OCI-LY3 (cell line): ENCODE data around the gene ENHO.

ENCODE experiments used
- H2AFZ ChIP-seq: fragments of 200-600, 300-600 bp; shearing (Covaris generic); 2 replicates; pipeline ENCODE4 v1.6.0; 2014; ENCODE audit warnings: antibody characterized with exemption, low read depth, low read length
- H3K27ac ChIP-seq: fragments of 200-600, 300-600 bp; sonication (generic); 2 replicates; pipeline ENCODE4 v1.5.1; 2014; ENCODE audit warnings: mild to moderate bottlenecking, low read length, moderate library complexity, mixed read lengths
- H3K27me3 ChIP-seq: fragments of 200-600, 300-600 bp; sonication (generic); 2 replicates; pipeline ENCODE4 v1.6.1; 2014; ENCODE audit warnings: low read depth, low read length, mixed read lengths
- H3K36me3 ChIP-seq: fragments of 200-600, 300-600 bp; sonication (generic); replicated peaks from 2 replicates; pipeline ENCODE3; 2014; ENCODE audit warnings: low read depth, low read length, mixed read lengths
- H3K4me1 ChIP-seq: fragments of 300-600, 200-600 bp; sonication (generic); 2 replicates; pipeline ENCODE4 v1.6.1; 2014; ENCODE audit warnings: low read length, mixed read lengths
- H3K4me2 ChIP-seq: fragments of 200-600, 300-600 bp; sonication (generic); 2 replicates; pipeline ENCODE4 v1.6.1; 2014; ENCODE audit warnings: low read length, mixed read lengths
- H3K4me3 ChIP-seq: fragments of 300-600, 200-600 bp; sonication (generic); 2 replicates; pipeline ENCODE4 v1.5.1; 2014; ENCODE audit warnings: antibody characterized with exemption, mild to moderate bottlenecking, low read length, moderate library complexity
- H3K79me2 ChIP-seq: fragments of 300-600, 200-600 bp; shearing (Covaris generic); 2 replicates; pipeline ENCODE4 v1.6.1; 2014; ENCODE audit warnings: mild to moderate bottlenecking, low read length, mixed read lengths
- H3K9ac ChIP-seq: fragments of 300-600, 200-600 bp; shearing (Covaris generic); 2 replicates; pipeline ENCODE4 v1.6.0; 2014; ENCODE audit warnings: mild to moderate bottlenecking, low read length, moderate library complexity
- H3K9me3 ChIP-seq: fragments of 200-600, 300-600 bp; shearing (Covaris generic); 2 replicates; pipeline ENCODE4 v1.6.1; 2014; ENCODE audit warnings: low read length, mixed read lengths; ENCODE audit not compliant: insufficient read depth
- H4K20me1 ChIP-seq: fragments of 200-600, 300-600 bp; sonication (generic); 2 replicates; pipeline ENCODE4 v1.6.1; 2016; ENCODE audit warnings: low read length, mixed read lengths; ENCODE audit not compliant: insufficient read depth
- CTCF ChIP-seq: fragments of 200-600, 300-600 bp; sonication (generic); IDR thresholded peaks from 2 replicates; pipeline ENCODE4 v1.5.1; 2014; ENCODE audit warnings: antibody characterized with exemption, low read length, low read depth
- EZH2phosphoT487 ChIP-seq: fragments of 200-600 bp; shearing (Covaris generic); IDR thresholded peaks from 2 replicates; pipeline ENCODE4 v1.6.1; 2018; ENCODE audit warnings: antibody characterized with exemption, mixed run types, low read depth

ENHO gene

GRCh38 chr9:34566322-34566721 lies 43.5 kb upstream of the ENHO start:
- H3K4me1 ChIP-seq = peaks cover 45% of the 10 kb centered on the region
- no peaks in the 10 kb centered on the region for H3K9me3 ChIP-seq
- no peaks in the 10 kb centered on the region for H3K27me3 ChIP-seq
- TF ChIP-seq EZH2phosphoT487 (no peak), CTCF (no peak)
- no peaks in the 10 kb centered on the region for H4K20me1 ChIP-seq
- no peaks in the 10 kb centered on the region for H3K36me3 ChIP-seq
- no peak overlapping the region for H2AFZ ChIP-seq
- H3K4me2 ChIP-seq = no peak overlapping the region
- no peak overlapping the region for H3K27ac ChIP-seq
- H3K79me2 ChIP-seq = no peaks in the 10 kb centered on the region
- no peak overlapping the region for H3K4me3 ChIP-seq
- H3K9ac ChIP-seq = no peak overlapping the region

DNA sequence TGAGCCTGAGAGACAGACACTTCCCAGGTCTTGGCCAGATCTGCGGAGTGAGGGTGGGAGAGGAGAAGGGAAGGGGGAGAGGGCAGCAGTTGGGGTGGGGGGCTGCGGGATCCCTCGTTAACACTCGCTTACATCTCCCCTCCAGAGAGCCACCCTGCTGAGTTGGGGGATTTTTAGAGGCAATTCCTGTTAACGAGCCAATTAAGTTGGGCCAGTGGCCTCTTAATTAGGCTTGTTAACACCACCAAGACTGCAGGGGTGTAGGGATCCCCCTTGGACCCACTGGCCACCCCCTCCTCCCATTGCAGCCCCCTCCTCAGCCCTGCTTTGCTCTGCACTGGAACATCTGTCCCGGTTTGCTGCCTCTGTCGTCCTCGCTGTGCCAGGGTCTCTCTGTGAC lies 43.1 kb upstream of the ENHO start:
- Histone ChIP-seq H3K4me1 (peaks cover 40% of the 10 kb centered on the region), H3K9me3 (no peaks in the 10 kb centered on the region), H3K27ac (no peak overlapping the region), H3K27me3 (no peaks in the 10 kb centered on the region), H3K36me3 (no peaks in the 10 kb centered on the region), H3K4me2 (no peak overlapping the region), H4K20me1 (no peaks in the 10 kb centered on the region), H3K4me3 (no peak overlapping the region), H2AFZ (no peak overlapping the region), H3K79me2 (no peaks in the 10 kb centered on the region), H3K9ac (no peak overlapping the region)
- TF ChIP-seq EZH2phosphoT487 (no peak), CTCF (no peak)

DNA sequence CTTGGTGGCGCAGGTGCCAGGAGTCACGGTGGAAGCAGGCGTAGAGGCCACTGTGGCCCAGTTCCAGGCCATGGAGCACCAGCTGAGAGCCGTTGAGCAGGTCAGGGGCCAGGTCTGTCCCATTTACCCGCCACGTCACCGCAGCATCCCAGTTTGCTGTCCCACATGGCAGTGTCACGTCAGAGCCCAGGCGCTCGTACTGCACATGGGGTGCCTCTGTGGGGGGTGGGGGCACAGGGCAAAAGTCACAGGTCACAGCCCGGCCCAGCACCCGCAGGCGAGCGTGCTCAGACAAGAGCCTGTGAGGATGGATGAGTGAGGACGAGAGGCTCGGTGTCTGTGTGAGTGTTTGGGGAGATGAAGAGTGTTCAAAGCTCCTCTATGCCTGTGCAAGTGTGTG lies 41.8 kb upstream of the ENHO start:
- no peaks in the 10 kb centered on the region for H3K27me3 ChIP-seq
- H3K4me3 ChIP-seq = no peak overlapping the region
- H3K4me1 ChIP-seq = peaks cover 28% of the 10 kb centered on the region; the same call in 1 of the 2 replicates
- no peak overlapping the region for H2AFZ ChIP-seq
- H3K9me3 ChIP-seq = no peaks in the 10 kb centered on the region
- TF ChIP-seq CTCF = no peak
- no peak for TF ChIP-seq EZH2phosphoT487
- H3K79me2 ChIP-seq = no peaks in the 10 kb centered on the region
- no peaks in the 10 kb centered on the region for H3K36me3 ChIP-seq
- H3K9ac ChIP-seq = no peak overlapping the region
- no peak overlapping the region for H3K4me2 ChIP-seq
- no peaks in the 10 kb centered on the region for H4K20me1 ChIP-seq
- H3K27ac ChIP-seq = no peak overlapping the region

- H3K4me3 ChIP-seq = no peak overlapping the region
- H4K20me1 ChIP-seq = no peaks in the 10 kb centered on the region
- H3K9ac ChIP-seq = no peak overlapping the region
- H3K27ac ChIP-seq = no peak overlapping the region
- H3K4me1 ChIP-seq = peaks cover 15% of the 10 kb centered on the region; the same call in 1 of the 2 replicates
- H3K9me3 ChIP-seq = no peaks in the 10 kb centered on the region
- no peaks in the 10 kb centered on the region for H3K36me3 ChIP-seq
- no peak overlapping the region for H3K4me2 ChIP-seq
- TF ChIP-seq EZH2phosphoT487 = no peak
- TF ChIP-seq CTCF = no peak
- no peaks in the 10 kb centered on the region for H3K27me3 ChIP-seq
- no peak overlapping the region for H2AFZ ChIP-seq
- no peaks in the 10 kb centered on the region for H3K79me2 ChIP-seq
Observed at GRCh38 chr9:34563262-34563661, 40.5 kb upstream of the ENHO start.
